GM18861 (cell line): Measurements from ENCODE around the gene TNRC6C.
"Not testable (repeated sequence)": the region's sequence is repeated elsewhere in the genome, so short reads cannot be mapped to it uniquely, and the experiment has no call there.

ENCODE experiments used
- ATAC-seq: cut with Tn5 transposase; IDR thresholded peaks from one replicate; pipeline ENCODE4 v1.9.1; 2021; ENCODE audit not compliant: unreplicated experiment

TNRC6C gene

DNA sequence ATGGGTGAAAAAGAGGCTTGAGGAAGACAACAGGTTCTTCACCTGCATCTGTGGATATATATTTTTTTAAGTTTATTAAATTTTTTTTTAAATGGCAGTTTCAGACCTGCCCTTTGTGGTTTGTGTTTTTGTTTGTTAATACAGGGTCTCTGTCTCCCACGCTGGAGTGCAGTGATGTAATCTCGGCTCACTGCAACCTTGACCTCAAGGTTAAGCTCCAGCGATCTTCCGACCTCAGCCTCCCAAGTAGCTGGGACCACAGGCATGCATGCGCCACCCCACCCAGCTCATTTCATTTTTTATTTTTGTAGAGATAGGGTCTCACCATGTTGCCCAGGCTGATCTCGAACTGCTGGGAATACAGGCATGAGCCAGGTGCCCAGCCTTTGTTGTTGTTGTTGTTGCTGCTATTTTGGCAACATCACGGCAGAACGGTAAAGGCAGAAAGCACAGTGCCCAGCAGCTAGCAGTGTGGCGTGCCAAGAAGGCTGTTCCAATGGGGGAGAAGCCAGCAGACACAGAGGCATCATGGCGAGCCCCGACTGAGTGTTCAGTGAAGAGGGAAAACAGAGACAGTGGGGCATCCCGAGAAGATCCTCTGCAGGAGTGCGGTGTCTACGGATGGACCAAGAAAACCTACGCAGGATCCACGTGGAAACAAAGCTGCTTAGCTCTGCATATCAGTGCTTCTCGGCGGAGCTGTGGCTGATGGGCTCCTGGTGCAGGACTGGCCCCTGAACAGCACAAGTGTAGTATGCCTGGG is 150.4 kb downstream of the TNRC6C start:
- no peak for ATAC-seq

DNA sequence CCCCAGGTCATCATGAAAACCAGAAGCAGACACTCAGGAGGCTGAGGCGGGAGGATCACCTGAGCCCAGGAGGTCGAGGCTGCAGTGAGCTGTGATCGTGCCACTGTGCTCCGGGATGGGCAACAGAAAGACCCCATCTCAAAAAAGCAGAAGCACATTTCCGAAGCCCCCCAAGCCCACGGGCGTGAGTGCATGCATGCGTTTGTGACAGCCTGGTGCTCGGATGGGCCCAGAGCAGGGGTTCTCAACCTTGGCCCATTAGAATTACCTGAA is 150.9 kb downstream of the TNRC6C start:
- ATAC-seq = no peak

DNA sequence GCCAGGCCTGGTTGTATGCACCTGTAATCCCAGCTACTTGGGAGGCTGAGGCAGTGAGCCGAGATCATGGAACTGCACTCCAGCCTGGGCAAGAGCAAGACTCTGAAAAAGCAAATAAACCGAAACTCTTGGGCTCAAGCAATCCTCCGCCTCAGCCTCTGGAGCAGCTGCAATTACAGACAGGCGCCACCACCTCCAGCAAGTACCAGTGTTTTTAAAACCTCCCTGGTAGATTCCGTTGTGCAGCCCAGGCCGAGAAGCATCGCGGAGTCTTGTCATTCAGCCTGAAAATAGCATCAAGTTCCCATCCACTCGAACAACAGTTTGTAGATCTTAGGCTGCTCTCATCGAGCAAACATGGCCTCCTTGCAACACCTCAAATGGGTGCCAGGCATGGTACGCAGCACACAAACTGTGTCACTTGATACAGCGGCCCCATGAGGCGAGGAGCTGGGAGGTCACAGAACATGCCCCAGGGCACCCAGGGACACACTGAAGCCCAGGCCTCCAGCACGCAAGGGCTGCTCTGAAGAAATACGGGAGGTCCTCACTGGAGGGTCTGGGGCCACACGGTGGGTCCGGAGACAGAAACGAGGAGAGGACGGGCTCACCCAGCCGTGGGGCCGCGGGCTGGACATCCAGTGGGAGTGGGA is 152.0 kb downstream of the TNRC6C start:
- ATAC-seq = no peak

DNA sequence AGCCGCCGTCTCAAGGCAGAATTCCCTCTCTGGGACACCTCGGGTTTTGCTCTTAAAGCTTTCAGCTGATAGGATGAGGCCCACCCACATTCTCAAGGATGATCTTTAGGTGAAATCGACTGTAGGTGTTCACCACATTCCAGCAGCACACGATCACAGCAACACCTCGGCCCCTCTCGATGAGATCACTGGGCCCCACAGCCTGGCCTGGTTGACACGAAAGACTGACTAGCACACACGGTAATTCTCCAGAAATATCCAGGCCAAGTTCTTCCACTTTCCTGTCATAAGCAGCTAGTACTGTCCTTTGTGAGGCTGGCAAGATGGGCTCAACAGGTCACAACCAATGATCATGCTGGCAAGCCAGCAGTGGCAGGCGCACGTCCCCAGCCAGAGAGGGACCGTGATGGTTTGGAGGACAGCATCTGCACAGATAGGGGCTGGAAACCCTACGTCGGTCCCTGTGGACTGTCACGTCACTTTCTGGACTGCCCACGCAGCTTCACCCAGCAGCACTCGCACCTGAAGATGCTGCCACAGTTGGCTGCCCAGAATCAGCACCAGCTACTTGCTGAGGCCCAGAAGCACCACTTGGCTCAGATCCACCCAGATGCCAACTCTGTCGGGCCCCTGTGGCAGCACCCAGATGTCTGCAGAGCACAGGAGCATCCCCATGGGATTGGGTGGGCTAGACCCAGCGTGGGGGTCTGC is 152.7 kb downstream of the TNRC6C start:
- ATAC-seq = no peak

DNA sequence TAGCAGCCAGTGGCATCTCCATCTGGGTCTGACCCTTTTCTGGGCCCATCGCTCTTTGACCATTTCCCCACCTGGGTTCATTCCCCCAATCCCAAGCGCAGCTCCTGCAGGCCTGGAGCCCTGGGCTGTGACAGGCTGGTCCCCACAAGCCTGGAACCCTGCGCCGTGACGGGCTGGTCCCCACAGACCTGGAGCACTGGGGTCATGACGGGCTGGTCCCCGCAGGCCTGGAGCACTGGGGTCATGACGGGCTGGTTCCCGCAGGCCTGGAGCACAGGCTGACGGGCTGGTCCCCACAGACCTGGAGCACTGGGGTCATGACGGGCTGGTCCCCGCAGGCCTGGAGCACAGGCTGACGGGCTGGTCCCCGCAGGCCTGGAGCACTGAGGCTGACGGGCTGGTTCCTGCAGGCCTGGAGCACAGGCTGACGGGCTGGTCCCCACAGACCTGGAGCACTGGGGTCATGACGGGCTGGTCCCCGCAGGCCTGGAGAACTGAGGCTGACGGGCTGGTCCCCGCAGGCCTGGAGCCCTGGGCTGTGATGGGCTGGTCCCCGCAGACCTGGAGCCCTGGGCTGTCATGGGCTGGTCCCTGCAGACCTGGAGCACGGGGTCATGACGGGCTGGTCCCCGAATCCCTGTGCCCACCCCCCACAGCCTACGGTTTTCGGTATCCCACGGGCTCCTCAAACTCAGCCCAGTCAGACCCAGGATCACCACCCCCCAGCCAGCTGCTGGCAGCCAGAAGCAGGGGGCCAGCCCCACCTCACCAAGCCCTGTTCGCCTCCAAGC is 153.4 kb downstream of the TNRC6C start:
- ATAC-seq = no peak

DNA sequence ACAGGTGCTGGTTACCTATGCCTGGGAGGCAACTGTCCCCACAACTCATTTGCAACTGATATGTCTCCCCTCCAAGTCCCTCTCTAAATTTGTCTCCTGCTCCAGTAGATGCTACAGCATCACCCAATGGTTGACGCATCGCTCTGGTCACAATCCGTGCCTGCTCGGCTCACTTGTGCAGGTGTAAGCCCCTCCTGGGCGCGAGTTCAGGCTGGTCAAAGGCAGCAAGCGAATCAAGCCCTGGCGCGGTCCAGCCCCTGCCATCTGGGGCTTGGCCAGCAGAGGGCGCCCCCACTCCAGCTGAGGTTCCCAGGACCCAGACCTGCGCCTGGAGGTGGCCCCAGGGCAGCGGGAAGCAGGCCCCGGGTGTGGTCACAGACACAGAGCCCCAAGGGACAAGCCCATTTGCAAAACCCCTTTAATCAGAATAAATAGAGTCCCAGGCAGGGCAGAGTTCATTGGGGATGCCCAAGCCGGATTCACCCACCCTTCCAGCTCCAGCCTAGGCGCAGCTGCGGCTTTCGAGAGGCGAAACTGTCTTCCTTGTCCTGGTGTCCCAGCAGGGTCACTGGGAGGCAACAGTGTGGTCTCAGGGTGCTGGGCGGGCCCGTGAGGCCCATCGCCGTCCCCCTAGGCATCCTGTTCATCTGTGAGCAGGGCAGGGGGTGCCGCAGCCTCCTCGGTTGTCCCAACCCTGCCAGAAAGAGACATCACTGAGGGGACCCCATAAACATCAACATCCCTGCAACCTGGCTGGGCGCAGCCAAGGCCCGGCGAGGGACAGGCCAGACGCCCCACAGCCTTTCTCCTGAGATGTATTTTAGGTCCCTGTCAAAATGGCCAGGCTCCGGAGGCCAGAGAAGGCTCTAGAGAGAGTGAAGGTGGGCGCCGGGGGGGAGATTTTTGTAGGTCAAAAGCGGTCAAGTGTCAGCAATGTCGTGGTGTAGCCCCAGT is 154.3 kb downstream of the TNRC6C start:
- no peak for ATAC-seq

DNA sequence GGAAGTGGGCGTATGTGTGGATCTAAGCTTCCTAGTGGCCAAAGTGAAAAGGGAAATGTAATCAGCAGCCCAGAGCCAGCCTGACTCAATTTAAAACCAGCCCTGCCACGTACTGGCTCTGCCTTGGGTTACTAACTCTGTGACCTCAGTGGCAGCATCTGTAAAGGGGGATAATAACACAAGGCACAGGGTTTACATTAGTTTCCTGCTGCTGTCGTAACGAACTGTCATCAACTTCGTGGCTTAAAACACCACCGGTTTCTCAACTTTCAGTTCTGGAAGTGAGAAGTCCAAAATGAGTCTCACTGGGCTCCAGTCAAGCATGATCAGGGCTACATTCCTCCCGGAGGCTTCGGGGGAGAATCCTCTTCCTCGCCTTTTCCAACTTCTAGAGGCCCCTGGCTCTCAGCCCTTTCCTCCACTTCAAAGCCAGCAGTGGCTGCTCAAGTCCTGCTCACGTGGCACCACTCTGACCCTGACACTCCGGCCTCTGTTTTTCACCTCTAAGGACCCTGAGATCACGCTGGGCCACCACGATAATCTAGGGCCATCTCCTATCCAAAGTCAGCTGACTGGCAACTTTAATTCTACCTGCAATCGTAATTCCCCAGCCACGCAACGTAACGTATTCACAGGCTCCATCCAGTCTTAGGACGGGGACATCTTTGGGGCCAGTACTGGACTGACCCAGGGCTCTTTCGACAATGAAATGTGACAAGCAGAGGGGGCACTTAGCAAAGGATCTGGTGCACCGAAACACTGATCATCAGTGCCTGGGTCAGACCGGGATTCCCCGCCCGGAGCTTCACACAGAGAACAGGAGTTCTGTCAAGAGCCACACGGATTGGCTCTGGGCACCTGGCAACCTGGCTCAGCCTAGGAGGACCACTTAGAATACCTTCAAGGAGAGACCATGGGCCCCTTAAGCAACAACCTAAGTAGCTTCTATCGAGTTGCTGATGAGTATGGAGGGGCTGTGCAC is 155.6 kb downstream of the TNRC6C start:
- ATAC-seq = no peak

DNA sequence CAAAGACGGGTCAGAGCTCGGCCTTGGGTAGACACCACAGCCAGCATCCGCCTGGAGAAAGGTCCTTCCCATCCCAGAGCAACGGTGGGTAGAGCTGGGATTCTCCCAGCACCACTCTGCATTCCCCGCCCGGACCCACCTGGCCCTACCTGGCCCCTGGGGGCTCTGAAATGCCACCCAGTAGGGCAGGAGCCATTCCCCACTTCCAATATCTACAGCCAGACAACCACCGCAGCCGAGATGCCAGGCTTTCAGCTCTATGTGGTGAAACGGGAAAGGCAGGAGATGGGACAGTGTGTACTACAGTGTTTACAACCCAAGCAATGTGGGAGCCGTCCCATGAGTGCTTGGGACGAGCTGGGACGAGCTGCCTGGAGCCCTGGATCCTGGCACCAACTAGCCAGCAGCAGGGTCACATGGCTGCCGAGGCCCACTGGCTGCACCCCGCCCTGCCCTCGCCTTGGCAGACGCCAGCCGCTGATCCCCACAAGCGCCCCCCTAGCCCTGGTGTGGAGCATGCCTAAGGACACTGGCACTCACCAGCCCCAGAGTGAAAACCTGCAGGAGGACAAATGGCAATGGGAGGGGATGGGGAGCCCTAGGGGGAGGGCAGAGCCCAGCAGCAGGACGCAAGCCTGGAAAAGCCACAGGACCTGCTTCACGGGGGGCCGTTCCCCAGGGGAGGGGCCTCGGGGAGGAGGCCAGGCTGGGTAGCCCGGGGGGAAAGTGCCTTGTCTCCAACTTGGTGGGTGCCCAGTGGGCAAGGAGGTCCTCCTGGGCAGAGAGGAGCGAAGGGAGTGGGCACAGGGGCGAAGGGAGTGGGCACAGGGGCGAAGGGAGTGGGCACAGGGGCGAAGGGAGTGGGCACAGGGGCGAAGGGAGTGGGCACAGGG is 156.6 kb downstream of the TNRC6C start:
- ATAC-seq = no peak

DNA sequence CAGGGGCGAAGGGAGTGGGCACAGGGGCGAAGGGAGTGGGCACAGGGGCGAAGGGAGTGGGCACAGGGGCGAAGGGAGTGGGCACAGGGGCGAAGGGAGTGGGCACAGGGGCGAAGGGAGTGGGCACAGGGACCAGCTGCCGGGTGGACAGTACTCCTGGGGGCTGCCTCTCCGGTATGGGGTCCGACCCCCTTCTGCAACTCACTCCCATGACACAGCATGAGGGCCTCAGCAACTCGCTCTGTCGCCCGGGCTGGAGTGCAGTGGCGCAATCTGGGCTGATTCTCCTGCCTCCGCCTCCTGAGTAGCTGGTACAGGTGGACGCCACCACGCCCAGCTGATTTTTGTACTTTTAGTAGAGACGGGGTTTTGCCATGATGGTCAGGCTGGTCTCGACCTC is 157.3 kb downstream of the TNRC6C start:
- ATAC-seq = not testable (repeated sequence)

DNA sequence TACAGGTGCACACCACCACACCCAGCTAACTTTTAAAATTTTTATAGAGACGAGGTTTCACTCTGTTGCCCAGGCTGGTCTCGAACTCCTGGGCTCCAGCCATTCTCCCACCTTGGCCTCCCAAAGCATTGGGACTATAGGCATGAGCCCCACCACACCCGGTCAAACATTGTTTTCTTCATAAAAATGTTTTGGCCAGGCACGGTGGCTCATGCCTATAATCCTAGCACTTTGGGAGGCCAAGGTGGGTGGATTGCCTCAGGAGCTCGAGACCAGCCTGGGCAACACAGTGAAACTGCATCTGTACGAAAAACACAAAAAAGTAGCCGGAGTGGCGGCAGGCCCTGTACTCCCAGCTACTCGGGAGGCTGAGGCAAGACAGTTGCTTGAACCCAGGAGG is 157.9 kb downstream of the TNRC6C start:
- ATAC-seq = no peak

DNA sequence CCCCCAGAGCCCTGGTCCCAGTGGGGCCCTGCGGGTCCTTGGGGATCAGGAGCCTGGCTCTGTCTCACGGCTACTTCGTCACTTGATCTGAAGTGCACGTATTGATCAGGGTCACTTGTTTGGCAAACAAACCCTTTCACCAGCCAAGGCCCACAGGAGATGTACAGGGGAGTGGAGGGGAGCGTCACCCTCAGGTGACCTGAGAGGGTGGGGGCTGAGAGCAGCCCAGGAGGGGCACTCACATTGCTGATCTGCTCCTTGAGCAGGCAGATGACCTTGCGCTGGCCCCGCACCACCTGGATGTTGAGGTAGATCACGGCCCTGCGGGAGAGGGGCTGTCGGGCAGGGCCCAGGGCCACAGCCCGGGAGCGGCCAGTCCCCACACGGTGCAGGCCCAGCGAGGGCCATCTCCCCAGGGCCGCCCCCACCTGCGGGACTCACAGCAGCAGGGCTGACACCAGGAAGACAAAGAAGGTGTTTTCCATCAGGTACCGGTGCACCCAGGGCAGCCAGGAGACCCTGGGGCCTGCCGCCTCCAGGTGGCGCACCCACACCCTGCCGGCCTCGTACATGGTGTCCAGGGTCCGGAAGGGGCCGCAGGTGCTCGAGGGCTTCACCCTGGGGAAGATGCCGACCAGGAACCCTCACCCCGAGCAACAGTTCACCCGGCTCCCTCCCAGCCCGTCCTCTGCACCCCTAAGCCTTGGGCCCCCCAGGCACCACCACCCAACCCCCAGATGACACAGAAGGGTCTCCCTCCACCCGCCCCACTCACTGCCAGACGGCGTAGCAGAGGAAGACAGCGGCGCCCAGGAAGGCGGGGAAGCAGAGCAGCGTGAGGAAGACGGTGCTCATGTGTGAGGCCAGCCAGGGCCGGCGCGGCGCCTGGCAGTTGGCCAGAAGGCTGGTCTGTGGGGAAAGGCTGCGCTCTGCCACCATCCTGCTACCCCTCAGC is 158.8 kb downstream of the TNRC6C start:
- ATAC-seq = no peak

DNA sequence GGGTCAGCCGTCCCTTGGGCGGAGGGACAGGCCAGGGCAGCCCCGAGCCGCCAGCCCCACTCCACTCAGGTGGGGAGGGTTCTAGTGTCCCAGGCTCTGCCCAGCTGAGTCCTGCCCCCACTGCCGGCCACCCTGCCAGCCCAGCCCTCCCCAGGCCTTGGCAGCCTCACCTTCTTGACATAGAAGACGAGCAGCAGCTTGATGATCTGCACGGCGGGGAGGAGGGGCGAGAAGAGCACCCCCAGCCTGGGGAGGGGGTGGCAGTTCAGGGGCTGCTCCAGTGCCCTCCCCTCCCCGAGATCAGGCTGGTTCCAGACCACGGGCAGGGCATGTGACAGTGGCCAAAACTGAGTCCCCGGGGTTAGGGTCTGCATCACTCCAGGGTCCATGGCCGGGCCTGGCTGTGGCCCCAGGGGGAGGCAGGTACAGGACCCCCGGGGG is 160.3 kb downstream of the TNRC6C start:
- no peak for ATAC-seq

DNA sequence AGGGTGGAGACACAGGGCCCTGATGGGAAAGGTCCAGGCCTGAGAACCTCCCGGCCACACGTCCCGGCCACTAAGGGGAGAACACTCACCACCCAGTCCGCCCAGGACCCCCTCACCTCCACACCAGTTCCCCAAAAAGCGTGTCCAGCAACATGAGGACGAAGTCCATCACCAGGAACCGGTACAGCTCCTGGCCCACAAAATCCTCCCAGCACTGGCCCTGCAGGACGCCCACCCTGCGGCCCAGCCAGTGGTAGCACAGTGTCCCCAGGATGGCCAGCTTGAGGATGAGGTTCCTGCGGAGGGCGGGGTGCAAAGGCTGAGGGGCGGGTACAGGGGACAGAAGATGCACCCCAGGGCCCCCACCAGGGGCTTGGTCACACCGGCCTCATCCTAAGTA is 162.0 kb downstream of the TNRC6C start:
- ATAC-seq = no peak

DNA sequence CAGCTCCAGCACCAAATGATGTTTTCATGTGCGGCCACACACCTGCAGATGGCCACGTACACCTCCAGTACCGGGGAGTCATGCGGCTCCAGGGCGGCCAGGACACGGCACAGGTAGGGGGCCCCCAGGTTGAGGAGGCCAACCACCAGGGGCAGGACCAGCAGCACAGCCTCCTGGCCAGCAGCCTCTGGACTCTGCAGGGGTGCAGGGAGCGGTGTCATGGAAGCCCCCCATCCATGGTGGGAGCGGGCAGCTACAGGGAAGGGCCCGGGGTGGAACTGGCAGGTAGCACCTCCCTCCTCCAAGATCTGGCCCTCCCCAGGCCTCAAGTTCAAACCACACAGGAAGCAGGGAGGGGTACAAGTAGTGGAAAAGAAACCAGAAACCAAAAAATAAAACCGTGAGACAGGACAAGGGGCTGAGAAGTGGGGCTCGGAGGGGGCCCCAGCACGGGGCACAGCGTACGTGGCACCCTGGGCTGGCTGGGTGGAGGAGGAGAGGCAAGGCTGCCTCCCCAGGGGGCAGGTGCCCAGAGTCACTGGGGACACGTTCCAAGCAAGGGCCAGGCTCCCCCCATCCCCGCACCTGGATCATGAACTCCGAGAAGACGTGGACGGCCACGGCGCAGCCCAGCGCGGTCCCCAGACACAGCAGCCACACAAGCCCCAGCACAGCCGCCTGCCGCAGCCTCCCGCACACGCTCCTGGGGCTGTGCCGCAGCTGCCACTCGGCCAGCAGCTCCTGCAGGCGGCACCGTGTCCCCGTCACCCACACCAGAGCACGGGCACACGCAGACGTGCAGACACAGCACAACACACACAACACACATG is 162.7 kb downstream of the TNRC6C start:
- no peak for ATAC-seq

DNA sequence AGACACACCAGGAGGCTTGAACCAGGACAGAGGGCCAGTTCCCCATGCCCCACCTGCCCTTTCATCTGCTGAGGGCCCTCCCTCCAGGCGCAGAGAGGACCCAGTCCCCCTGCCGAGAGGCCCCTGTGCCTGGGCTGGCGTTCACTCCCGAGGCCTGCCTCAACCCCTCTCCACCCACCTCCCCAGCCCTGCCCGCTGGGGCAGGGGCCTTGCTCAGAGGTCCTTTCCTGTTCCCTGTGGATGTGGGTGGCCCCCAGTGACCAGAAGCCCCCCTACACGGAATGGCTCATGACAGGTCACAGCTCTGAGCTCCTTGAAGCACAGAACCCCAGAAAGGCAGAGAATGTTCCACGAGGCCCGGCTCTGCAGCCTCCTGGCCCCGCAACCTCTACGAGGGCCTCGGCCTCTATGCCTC is 163.3 kb downstream of the TNRC6C start:
- no peak for ATAC-seq

DNA sequence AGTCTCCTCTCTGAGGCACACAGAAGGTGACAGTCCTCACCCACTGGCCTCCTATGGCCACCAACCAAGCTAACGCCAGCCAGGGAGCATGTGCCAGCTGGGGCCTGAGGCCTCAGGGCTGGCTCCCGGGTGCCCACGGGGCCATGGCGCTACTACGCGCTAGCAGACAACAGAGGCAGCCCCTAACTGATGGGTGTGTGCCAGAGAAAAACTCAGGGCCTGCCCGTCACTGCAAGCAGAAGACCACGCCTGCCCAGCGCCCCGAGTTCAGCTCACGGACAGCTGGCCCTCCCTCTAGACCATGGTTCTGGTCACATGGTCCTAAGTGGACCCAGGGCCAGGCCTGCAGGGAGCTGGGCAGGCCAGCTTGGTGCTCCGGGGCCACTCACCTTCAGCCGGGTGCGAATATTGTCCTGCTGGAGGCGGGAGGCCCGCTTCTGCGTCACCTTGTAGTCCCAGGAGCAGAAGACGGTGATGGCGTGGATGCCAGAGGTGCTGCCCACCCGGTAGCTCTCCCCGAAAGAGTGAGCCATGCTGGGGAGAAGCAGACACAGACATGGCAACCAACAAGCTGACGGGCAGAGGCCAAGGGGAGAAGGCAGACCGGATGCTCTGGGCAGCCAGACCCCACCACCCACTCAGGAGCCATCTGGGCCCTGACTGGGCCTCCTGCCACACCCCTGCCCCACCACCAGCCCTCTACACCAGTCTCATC is 163.9 kb downstream of the TNRC6C start:
- no peak for ATAC-seq
